OCI-LY7 (cell line): ENCODE measurements around the gene OLA1.

Source experiments
- CTCF ChIP-seq: fragments of 200-600 bp; sonication (generic); conservative IDR thresholded peaks from 2 replicates; pipeline ENCODE4 v1.5.1; 2014; ENCODE audit warnings: mild to moderate bottlenecking, antibody characterized with exemption, low read length, moderate library complexity, mixed read lengths
- EZH2phosphoT487 ChIP-seq: fragments of 200-600 bp; sonication (generic); IDR thresholded peaks from 2 replicates; pipeline ENCODE4 v1.6.1; 2018; ENCODE audit warnings: low read depth, borderline replicate concordance, mild to moderate bottlenecking, mixed run types, antibody characterized with exemption, low read length, moderate library complexity, mixed read lengths

- TF ChIP-seq CTCF (no peak), EZH2phosphoT487 (no peak)
Measured at GRCh38 chr2:174217869-174218268, 30.5 kb downstream of the OLA1 start.
